Measurements from ENCODE around the gene AOPEP.

DNA sequence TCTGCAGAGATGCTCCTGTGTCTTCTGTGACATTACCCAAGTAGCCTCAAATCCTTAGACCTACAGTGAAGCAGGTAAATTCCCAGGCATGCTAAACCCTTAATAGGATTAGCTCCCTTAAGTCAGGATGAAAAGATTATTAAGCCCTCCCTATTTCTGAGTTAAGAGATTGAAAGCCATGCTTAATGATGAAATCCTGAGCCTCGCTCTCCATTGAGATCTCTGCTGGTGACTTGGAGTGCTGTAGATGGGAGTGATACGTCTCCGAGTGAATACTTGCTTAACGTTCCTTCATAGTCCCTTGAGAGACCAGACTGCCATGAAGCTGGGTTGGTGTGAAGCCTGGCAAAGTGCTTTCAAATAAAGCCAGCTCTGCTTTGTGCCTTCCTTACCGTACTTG lies 34.2 kb downstream of the AOPEP start:
- TF ChIP-seq, protein P1, sequence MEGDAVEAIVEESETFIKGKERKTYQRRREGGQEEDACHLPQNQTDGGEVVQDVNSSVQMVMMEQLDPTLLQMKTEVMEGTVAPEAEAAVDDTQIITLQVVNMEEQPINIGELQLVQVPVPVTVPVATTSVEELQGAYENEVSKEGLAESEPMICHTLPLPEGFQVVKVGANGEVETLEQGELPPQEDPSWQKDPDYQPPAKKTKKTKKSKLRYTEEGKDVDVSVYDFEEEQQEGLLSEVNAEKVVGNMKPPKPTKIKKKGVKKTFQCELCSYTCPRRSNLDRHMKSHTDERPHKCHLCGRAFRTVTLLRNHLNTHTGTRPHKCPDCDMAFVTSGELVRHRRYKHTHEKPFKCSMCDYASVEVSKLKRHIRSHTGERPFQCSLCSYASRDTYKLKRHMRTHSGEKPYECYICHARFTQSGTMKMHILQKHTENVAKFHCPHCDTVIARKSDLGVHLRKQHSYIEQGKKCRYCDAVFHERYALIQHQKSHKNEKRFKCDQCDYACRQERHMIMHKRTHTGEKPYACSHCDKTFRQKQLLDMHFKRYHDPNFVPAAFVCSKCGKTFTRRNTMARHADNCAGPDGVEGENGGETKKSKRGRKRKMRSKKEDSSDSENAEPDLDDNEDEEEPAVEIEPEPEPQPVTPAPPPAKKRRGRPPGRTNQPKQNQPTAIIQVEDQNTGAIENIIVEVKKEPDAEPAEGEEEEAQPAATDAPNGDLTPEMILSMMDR (IDR thresholded peaks at IDR 0.05): no peak
- TF ChIP-seq EZH2 (IDR thresholded peaks at IDR 0.05): no peak
